Ovary (tissue), 9 donors: ENCODE data around the gene CITED4. TPM values are rescaled to one million over a fixed set of nuclear protein-coding genes. Genes with fewer than 3 reads are reported as not detected.

Experiments
- DNase-seq, 5 donors: peaks; one replicate each; pipeline ENCODE4 v3.0.0-alpha.2; 2019 to 2020
- H3K27ac ChIP-seq, 2 donors: fragments of 200-600 bp; one replicate each; pipeline versions ENCODE4 v1.5.1 to v1.8.0; 2019 to 2022
- H3K27me3 ChIP-seq: fragments of 200-600 bp; one replicate; pipeline ENCODE4 v1.8.0; 2022
- H3K36me3 ChIP-seq: fragments of 200-600 bp; sonication (generic); one replicate; pipeline ENCODE4 v1.5.1; 2019
- H3K4me1 ChIP-seq: one replicate; pipeline ENCODE4 v1.8.1; 2013; ENCODE audit warnings: mild to moderate bottlenecking, moderate library complexity; ENCODE audit not compliant: insufficient read depth
- H3K4me3 ChIP-seq: fragments of 200-600 bp; sonication (generic); one replicate; pipeline ENCODE4 v1.5.1; 2017
- H3K9me3 ChIP-seq, 2 donors: fragments of 200-600 bp in 1 of 2; sonication (generic) in 1 of 2; one replicate each; pipeline versions ENCODE4 v1.5.1 to v1.8.1; 2013 to 2019; ENCODE audit warnings: mild to moderate bottlenecking in 1 of 2, moderate library complexity in 1 of 2
- EP300 ChIP-seq: sonication (generic); formaldehyde crosslinking; IDR thresholded peaks from one replicate; pipeline ENCODE4 v1.6.1; 2017; ENCODE audit warnings: antibody characterized with exemption
- POLR2A ChIP-seq: fragments of 450-650 bp; IDR thresholded peaks from one replicate; pipeline ENCODE4 v1.6.1; 2017; ENCODE audit warnings: antibody characterized with exemption, mild to moderate bottlenecking, moderate library complexity
- WGBS, 3 donors: extraction: QIAGEN DNeasy Blood & Tissue Kit in 1 of 3; methylation state at CpG; one replicate each; pipeline versions ENCODE4 v1.1.5 to v1.1.7; 2013 to 2017; 5-methylcytosine and 5-hydroxymethylcytosine counted together
- intact Hi-C, 4 donors: fragments of 100-400 bp; cut with DNase I; formaldehyde crosslinking; loops; one replicate each; pipeline versions ENCODE4 v1.11.0 to v1.15.1; 2022 to 2023
- polyA plus RNA-seq, 2 donors: library from polyadenylated mRNA; stranded (reverse); fragments of 200-250 nt in 1 of 2; fragments of 350-450 nt in 1 of 2; fragmentation: Illumina TruSeq in 1 of 2; extraction: RNeasy Lipid Tissue Mini Kit (QIAGEN cat#74804) in 1 of 2; gene quantifications; one replicate each; pipeline ENCODE4 v1.2.3, GENCODE V29; 2013 to 2014
- total RNA-seq, 7 donors: library from RNA; depleted of rRNA in 2 of 7; stranded (reverse); fragments of >200 nt in 2 of 7; fragmentation: NEBNext Ultra II Directional in 3 of 7; extraction: Animal tissue kit (Norgen Biotek cat#: 25700) in 3 of 7; gene quantifications; one replicate each; pipeline versions ENCODE4 v1.1.0 to v1.2.4, GENCODE V29; 2016 to 2023
- TF ChIP-seq, protein P1 (sequence below), 3 donors: fragments of 450-650 bp in 2 of 3; fragments of 200-600 bp in 1 of 3; IDR thresholded peaks; one replicate each; pipeline versions ENCODE4 v1.5.1 to v1.8.0; 2016 to 2022; ENCODE audit warnings: antibody characterized with exemption in 3 of 3, mild to moderate bottlenecking in 1 of 3
- donor health status: DM: no; HTN: no; CAD: no; lungs with moderate emphysema.
- donor health status: DM: no; HTN: no; CAD: no.
- donor health status: Bipolar disorder and iron deficiency.
- donor health status: DM: yes; HTN: yes; CAD: no.
- donor health status: DM: no; HTN: no; CAD: no.
- donor health status: DM: yes; HTN: yes; CAD: no.

Gene CITED4
- total and polyA plus RNA-seq, 9 donors = 0.75 to 149 (median 24.2) TPM

DNA sequence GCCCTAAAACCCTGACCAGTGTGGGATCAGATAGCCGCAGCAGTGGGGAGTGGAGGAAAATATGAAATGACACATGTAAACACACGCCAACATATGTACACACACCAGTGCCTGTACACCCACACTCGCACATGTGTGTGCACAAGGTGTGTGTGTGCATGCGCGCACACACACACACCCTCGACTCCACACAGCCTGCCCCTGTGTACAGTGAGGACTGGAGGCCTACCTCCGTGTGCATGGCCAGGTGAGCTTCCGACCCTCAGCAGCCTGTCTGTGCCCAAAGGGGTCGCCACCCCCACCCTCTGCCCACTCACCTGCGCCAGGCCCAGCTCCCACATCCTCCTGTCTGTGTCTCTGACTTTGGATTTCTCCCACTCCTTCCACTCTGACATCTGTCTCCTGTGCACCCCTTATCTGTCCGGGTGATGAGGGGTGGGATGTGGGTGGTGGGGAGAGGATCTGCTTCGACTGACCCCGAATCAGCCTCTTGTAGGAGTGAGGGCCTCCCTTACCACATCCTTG, 31.7 kb downstream of the CITED4 start:
- WGBS, 3 donors = 86 to 93% (median 92%) methylated on average over 13 of the region's 13 CpGs
- intact Hi-C loops = loop anchor here in 1 of 4 donors (10.0 kb wide), 1 partner anchor 226 kb away; no protein-coding TSS in a partner anchor

DNA sequence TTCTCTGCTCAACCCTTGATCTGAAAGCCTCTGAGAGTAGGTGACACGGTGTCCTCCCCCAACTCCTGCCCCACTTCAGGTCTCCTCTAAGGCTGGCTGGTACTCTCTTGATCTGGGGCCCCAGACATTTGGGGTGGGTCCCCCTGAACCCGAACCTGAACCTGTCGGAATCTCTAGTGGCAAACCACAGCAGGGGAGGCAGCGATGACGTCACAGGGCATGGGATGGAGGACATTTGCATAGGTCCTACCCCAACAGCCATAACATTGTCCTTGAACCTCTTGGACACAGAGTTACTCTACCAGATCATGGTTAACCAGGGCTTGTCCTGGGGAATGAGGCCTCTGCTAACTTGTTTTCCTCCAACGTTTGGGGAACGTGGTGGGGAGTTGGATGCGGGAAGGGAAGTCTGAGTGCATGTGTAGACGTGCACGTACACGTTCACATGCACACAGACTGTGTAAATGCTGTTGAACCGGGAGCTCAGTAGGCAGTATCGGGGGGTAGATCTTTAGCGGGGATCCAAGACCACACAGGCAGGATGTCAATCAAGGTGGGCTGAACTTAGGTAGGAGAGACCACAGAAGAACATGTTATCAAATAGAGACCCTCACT, 32.4 kb downstream of the CITED4 start:
- no peak overlapping the region for H3K27ac ChIP-seq
- no peaks in the 10 kb centered on the region for H3K4me1 ChIP-seq
- no peaks in the 10 kb centered on the region for H3K36me3 ChIP-seq
- no peak overlapping the region for H3K4me3 ChIP-seq
- 81 to 87% (median 84%) methylated on average over 13 to 14 of the region's 14 CpGs for WGBS, 3 donors
- no peaks in the 10 kb centered on the region for H3K9me3 ChIP-seq
- TF ChIP-seq, protein P1, sequence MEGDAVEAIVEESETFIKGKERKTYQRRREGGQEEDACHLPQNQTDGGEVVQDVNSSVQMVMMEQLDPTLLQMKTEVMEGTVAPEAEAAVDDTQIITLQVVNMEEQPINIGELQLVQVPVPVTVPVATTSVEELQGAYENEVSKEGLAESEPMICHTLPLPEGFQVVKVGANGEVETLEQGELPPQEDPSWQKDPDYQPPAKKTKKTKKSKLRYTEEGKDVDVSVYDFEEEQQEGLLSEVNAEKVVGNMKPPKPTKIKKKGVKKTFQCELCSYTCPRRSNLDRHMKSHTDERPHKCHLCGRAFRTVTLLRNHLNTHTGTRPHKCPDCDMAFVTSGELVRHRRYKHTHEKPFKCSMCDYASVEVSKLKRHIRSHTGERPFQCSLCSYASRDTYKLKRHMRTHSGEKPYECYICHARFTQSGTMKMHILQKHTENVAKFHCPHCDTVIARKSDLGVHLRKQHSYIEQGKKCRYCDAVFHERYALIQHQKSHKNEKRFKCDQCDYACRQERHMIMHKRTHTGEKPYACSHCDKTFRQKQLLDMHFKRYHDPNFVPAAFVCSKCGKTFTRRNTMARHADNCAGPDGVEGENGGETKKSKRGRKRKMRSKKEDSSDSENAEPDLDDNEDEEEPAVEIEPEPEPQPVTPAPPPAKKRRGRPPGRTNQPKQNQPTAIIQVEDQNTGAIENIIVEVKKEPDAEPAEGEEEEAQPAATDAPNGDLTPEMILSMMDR (IDR thresholded peaks at IDR 0.05) = no peak
- no peaks in the 10 kb centered on the region for H3K27me3 ChIP-seq
- DNase-seq = no peak
- intact Hi-C loops = loop anchor here in 1 of 4 donors (10.0 kb wide), 1 partner anchor 225 kb away; no protein-coding TSS in a partner anchor

More for the DNA sequence above, 31.7 kb downstream of the CITED4 start:
- Histone ChIP-seq H3K9me3 (no peaks in the 10 kb centered on the region), H3K4me1 (no peaks in the 10 kb centered on the region), H3K27ac (no peak overlapping the region), H3K4me3 (no peak overlapping the region), H3K36me3 (no peaks in the 10 kb centered on the region), H3K27me3 (no peaks in the 10 kb centered on the region)
- TF ChIP-seq POLR2A = no peak
- TF ChIP-seq, protein P1 (IDR thresholded peaks at IDR 0.05) = no peak
- no peak for TF ChIP-seq EP300
- DNase-seq = no peak

DNA sequence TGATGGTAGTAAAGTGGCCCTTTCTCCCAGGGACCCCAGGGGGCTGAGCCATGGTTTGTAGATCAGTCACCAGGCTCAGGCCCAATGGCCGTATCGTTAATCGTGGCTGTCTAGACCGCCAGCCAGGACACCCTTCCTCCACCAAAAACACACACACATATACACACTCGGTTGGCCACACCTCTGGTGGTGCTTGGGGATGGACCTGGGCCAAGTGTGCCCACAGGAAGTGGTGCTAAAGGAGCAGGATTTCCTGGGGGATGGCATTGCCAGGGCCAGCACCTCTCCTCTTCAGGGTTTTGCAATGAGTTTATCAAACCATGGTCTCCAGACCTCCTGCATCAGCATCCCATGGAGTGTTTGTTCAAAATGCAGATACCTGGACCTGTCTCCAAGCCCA, 36.2 kb downstream of the CITED4 start:
- no peaks in the 10 kb centered on the region for H3K27me3 ChIP-seq
- TF ChIP-seq, protein P1 (IDR thresholded peaks at IDR 0.05) = no peak
- TF ChIP-seq POLR2A = no peak
- no peaks in the 10 kb centered on the region for H3K36me3 ChIP-seq
- no peaks in the 10 kb centered on the region for H3K9me3 ChIP-seq
- 66 to 68% (median 66%) methylated on average over 5 of the region's 5 CpGs for WGBS, 3 donors
- intact Hi-C loops = no loop called here
- no peak overlapping the region for H3K27ac ChIP-seq
- no peak for DNase-seq
- no peaks in the 10 kb centered on the region for H3K4me1 ChIP-seq
- H3K4me3 ChIP-seq = no peak overlapping the region

- TF ChIP-seq POLR2A (no peak), EP300 (no peak)
- TF ChIP-seq, protein P1 (IDR thresholded peaks at IDR 0.05) = no peak
- no peak overlapping the region for H3K4me3 ChIP-seq
- intact Hi-C loops = no loop called here
- no peak for DNase-seq
- 72 to 81% (median 75%) methylated on average over 3 of the region's 3 CpGs for WGBS, 3 donors
- H3K9me3 ChIP-seq = no peaks in the 10 kb centered on the region
- H3K27ac ChIP-seq = no peak overlapping the region
- no peaks in the 10 kb centered on the region for H3K27me3 ChIP-seq
- no peaks in the 10 kb centered on the region for H3K4me1 ChIP-seq
- no peaks in the 10 kb centered on the region for H3K36me3 ChIP-seq
Measured at GRCh38 chr1:40825435-40825788, 36.8 kb downstream of the CITED4 start.
